Measurements from ENCODE around the gene CLDN6.

Gene CLDN6

DNA sequence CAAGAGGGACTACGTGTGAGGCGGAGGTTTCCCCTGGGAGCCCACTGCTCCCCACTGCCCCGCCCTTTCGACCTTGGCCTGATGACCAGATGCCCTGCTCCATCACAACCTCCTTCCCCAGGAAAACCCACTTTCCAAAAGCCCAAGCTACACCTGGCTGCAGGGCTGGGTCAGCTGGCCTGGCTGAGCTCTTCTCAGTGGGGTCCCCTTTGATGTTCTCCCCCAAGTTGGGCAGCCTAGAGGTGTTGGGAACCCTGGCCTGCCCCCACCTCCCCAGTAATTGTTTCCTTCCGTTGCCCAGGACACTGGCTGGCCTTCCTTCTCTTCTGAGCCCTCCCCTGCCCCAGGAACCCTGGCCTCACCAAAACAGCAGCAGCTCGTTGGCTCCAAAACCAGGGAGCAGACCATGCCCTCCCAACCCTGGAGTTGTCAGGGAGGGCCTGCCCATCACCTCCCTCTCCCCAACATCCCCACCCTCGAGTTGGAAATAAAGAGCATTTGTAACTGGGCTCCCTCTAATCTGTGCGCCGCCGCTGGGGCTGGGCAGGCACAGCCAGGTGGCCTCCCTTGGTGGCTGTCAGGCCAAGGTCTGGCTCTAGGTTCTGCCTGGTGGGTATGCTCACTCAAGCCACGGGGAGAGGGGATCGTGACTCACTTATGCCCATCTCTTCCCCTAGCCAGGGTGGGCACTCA, 3.8 kb downstream of the CLDN6 start:
- DNase-seq (ENCODE audit: low spot score), result no peak

- DNase-seq (ENCODE audit: low spot score), result no peak
Observed at GRCh38 chr16:3013491-3013951, 4.5 kb downstream of the CLDN6 start.

DNA sequence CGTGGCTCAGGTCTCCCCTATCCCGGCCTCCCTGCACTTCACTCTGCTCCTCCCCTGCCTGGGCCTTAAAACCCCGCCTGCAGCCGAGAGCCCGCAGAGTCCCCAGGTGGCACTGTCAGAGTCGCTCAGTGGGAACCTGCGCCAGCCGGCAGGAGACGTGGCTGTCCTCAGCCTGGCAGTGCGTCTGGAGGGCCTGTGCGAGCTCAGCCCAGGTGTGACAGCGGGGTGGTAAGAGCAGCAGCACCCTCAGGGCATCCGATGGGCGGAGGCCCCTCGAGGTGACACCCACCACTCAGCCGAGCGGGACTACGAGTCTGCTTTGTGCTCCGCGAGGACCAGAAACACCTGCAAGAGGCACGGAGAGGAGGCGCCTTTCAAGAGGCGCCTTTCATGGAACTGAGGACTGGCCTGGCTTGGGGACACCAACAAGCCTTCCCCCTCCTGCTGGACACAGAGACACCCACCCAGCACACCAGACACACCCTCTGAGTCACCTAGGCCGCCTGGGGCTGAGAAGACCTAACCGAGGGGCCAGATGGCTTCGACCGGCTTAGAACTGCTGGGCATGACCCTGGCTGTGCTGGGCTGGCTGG, 5.1 kb downstream of the CLDN6 start, which contains the start of gene CLDN9:
Gene CLDN9, plus strand, starts transcription at position 96 of the 593 bp plus-strand sequence. Its CDS starts 440 bp downstream, at position 536.
- DNase-seq (ENCODE audit: low spot score), result no peak

DNA sequence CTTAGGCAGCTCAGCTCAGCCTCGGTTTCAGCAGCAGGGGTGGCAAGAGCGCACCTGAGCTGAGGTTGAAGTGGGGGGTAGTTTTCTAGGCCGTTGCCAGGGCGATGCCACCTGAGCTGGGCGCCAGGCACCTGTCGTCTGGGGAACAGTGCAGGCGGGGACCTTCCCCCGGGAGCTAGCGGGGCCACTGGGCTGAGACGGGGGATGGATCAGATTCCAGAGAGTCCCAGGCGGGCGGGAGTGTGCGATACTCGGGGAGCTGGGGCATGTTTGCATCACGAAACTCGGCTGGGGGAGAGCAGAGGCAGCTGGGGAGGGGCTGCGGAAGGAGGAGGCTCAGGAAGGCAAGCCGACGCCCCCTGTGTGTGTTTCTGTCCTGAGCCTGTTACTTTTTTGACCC, 5.7 kb downstream of the CLDN6 start:
- no peak for DNase-seq (ENCODE audit: low spot score)

- no peak for DNase-seq (ENCODE audit: low spot score)
Observed at GRCh38 chr16:3010510-3010909, 7.5 kb downstream of the CLDN6 start.

- DNase-seq (ENCODE audit: low spot score), result no peak
Observed at GRCh38 chr16:3009568-3010390, 8.2 kb downstream of the CLDN6 start.

- no peak for DNase-seq (ENCODE audit: low spot score)
Observed at GRCh38 chr16:3008690-3009037, 9.3 kb downstream of the CLDN6 start.

- DNase-seq (ENCODE audit: low spot score), result peak; percentile 33
Observed at GRCh38 chr16:3007957-3008689, 9.9 kb downstream of the CLDN6 start.

DNA sequence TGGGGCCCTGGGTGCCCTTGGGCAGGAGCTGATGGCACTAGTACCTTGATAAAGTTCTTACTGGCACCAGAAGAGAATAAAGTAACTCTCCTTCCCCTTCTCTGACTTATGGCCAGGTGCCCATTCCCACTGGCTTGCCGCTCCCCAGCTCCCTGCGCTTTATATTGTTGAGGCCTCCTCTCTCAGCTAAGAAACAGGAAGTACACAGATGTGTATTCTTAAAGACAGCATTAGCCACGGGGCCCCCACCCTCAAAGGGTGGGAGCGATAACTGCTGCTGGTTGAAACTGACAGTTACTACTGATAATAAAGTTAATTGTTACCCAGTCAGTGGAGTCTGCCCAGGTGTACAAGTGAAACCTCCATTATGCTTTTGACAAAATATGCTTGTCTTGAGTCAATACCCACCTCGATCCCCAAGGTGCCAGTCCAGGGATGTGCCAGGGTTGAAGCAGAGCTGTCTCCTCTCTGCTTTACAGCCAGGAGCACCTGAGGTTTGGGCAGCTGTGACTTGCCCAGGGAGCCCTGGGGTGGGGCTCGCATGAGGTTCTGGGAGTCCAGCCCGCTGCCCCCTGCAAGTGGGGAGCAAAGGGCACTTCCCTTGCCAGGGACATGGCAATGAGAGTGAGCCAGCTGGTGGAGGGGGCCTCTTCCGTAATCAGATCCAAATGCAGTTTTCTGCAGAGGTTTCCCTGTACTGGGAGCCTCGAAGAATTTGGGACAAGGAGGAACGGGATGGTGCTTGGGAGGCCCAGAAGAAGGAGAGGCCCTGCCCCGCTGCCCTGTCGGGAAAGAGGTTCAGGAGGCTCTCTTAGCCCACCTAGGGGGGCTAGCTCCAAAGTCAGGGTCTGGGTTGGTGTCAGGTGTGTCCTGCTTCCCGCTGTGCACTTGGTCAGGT, 10.7 kb downstream of the CLDN6 start:
- no peak for DNase-seq (ENCODE audit: low spot score)

DNA sequence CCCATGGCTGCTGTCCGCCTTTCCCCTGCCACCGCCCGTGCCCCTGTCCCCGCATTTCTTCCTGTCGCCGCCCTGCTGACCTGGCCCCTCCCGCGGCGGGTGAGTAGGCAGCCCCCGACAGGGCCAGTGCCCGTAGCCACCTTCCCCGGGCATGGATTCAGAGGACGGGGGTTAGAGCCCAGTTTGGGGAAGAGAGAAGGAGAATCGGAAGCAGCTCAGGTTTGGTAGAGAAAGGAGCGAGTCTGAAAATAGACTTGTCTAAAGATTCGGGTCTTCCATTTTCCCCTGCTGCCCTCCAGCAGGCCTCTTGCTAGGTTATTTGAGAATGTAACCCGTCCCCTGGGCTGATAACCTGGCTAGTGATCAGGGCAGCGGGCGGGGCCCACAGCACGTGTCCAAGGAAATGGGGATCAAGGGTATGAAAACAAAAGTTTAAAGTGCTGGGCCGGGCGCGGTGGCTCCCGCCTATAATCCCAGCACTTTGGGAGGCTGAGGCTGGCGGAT, 13.2 kb downstream of the CLDN6 start:
- no peak for DNase-seq (ENCODE audit: low spot score)

GRCh38 chr16:3004319-3004718, 13.7 kb downstream of the CLDN6 start:
- DNase-seq (ENCODE audit: low spot score), result no peak

DNA sequence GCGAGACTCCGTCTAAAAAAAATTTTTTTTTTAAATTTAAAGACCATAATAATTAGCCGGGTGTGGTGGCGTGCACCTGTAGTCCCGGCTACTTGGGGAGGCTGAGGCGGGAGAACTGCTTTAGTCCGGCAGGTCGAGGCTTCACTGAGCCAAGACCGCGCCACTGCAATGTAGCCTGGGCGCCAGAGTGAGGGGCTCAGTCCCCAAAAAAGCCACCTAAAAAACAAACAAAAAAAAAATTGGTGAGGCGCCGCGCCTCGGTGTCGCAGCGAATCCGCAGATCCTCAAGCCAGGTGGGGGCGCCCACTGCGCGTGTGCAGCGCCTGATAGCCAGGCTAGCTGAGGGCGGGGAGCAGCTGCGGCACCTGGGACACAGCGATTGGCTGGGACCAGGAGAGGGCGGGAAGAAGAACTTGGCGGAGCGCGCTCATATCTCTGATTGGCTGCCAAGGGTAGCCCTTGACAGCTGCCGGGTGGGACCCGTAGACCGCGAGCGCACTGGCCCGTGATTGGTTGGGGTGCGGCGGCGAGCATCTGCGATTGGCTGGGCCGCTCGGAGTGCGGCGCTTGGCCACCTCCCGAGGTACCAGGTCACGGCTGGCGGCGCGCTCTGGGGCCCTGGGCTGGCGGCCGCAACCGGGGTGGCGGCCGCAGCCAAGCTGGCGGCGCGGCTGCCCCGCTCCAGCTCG, 14.3 kb downstream of the CLDN6 start:
- DNase-seq (ENCODE audit: low spot score), result peak; percentile 98

GRCh38 chr16:3001316-3001715, 16.7 kb downstream of the CLDN6 start:
- DNase-seq (ENCODE audit: low spot score), result no peak

- no peak for DNase-seq (ENCODE audit: low spot score)
Observed at GRCh38 chr16:3000540-3000939, 17.4 kb downstream of the CLDN6 start.

DNA sequence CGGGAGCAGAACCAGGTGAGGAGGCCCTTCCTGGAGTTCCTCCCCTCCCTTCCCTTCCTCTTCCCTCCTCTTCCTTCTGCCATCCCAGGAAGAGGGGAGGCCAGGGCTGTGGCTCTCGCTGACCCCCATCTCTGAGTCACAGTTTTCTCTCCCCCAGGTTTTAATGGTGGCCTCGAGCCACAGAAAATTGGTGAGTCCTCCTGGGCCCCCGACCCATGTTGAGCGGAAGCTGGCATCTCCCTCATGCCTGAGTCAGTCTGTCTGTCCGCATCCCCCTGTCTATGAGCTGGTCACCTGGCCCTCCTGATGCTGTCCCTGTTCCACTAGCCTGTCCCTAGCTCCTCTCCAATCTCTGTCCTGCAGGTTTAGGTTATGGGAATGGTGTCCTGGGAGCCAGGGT, 18.1 kb downstream of the CLDN6 start:
- no peak for DNase-seq (ENCODE audit: low spot score)

GRCh38 chr16:2996298-2996697, 21.7 kb downstream of the CLDN6 start:
- no peak for DNase-seq (ENCODE audit: low spot score)

DNA sequence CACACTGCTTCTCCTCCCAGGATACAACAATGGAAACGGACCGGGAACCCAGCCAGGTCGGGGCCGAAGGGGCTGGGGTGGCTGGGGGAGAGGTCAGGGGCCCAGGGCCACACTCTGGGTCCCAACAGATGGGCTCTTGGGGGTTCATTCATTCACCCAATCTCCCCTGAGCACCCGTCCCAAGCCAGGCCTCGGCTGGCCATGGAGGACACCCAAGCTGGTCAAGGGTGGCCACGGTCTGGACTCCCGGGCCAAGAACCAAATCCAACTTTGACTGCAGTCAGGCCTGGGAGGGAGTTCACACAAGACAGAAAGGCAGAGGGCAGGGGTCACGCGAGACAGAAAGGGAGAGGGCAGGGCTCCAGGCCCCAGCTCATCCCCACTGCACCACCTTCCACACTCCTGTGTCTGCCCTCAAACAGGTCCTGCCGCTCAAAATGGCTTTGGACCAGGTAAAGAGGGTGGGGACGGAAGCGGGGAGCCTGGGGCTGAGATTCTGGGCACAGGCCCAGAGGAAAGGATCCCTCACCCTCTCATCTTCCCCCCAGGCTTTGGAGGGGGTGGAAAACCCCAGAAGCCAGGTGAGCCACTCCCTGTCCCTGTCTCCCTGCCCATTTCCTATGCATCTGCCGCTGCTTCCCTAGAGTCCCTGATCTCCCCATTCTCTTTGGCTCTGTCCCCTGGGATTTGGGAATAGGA, 25.5 kb downstream of the CLDN6 start:
- no peak for DNase-seq (ENCODE audit: low spot score)

DNA sequence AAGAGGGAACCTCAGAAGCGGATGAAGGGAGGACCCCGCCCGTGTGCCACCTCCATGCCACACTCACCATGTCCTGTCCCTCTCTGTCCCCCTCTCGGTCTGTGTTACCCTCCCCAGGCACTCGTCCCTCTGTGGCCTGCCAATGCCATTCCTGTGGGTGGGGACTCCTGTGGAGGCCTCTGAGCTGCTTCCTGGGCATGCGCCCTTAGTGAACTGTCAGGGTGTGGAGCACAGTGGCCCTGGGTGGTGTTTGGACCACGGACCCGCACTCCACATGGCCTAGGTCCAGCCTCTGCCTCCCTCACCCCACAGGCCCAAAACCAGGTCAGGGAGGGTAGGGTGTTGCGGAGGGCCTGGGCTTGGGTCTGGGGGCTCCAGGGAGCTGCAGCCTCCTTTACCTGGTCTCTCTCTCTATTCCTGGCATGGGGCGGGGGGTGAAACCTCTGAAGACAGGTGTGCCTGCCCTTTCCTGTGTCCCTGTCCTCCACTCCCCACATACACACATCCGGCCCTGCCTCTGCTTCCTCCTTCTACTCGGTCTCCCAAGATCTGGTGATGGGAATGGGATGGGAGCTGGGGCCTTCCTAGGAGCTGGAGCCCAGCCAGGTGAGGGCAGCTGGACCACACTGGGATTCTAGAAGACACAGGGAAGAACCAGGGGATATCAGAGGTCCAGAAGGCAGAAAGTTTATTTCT, 26.3 kb downstream of the CLDN6 start:
- no peak for DNase-seq (ENCODE audit: low spot score)

- DNase-seq (ENCODE audit: low spot score), result no peak
Observed at GRCh38 chr16:2990891-2991290, 27.1 kb downstream of the CLDN6 start.

Data from globus pallidus (tissue), 1 donor.